GM19372 (cell line): ENCODE results near the gene SIRPG.
"Not testable (repeated sequence)": the region's sequence is repeated elsewhere in the genome, so short reads cannot be mapped to it uniquely, and the experiment has no call there.

Experiments
- ATAC-seq: cut with Tn5 transposase; IDR thresholded peaks from one replicate; pipeline ENCODE4 v1.9.1; 2021; ENCODE audit warnings: mild to moderate bottlenecking, low read depth, moderate library complexity; ENCODE audit not compliant: unreplicated experiment

Gene SIRPG

DNA sequence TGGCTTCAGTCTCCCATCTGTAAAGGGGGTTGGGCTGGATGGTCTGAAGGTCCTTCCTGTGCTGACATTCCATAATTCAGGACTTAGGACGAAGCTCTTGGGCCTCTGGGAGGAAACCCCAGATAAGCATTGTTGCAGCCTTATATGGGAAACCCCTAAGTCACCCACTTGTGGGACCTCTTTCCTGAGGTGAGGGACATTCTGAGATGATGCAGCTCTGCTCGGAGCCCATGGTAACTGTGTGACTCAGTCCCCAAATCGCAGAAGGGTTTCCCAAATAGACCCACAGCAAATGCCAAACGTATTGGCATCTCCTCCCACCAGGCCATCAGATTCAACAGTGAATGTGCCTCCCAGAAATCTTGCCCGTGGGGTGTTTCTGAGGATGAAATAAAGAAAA, 47.2 kb downstream of the SIRPG start:
- ATAC-seq, result not testable (repeated sequence)

DNA sequence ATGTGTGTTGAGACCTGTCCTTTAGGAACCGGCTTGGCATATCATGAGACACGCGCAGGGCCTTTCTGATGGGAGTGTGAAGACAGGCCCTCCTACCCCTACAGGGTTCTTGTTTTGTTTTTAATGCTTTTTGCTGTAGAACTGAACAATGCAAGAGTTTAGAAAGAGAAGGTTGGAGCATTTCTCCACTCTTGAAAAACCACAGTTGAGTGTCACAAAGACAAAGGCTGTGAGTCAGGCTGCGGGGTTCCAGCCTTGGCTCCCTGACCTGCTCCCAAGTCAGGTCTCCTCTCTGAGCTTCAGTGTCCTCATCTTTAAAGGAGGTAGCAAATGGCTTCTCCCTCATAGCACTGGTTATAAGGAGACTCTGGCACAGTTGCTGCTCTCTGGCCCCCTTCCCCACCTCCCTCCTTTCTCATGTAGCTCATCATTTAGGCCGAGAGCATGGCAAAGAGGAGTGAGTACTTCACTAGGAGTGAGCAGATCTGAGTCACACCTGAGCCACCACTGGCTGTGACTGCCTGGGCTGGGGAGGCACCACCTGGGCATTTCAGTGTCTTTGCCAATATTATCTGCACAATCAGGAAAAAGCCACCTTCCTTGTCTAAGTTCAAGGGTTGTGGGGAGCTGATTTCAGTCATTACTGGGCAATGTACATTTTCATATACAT, 48.8 kb downstream of the SIRPG start:
- not testable (repeated sequence) for ATAC-seq

GRCh38 chr20:1600736-1601135, 56.8 kb downstream of the SIRPG start:
- no peak for ATAC-seq

- no peak for ATAC-seq
Measured at GRCh38 chr20:1595333-1595732, 62.2 kb downstream of the SIRPG start.

DNA sequence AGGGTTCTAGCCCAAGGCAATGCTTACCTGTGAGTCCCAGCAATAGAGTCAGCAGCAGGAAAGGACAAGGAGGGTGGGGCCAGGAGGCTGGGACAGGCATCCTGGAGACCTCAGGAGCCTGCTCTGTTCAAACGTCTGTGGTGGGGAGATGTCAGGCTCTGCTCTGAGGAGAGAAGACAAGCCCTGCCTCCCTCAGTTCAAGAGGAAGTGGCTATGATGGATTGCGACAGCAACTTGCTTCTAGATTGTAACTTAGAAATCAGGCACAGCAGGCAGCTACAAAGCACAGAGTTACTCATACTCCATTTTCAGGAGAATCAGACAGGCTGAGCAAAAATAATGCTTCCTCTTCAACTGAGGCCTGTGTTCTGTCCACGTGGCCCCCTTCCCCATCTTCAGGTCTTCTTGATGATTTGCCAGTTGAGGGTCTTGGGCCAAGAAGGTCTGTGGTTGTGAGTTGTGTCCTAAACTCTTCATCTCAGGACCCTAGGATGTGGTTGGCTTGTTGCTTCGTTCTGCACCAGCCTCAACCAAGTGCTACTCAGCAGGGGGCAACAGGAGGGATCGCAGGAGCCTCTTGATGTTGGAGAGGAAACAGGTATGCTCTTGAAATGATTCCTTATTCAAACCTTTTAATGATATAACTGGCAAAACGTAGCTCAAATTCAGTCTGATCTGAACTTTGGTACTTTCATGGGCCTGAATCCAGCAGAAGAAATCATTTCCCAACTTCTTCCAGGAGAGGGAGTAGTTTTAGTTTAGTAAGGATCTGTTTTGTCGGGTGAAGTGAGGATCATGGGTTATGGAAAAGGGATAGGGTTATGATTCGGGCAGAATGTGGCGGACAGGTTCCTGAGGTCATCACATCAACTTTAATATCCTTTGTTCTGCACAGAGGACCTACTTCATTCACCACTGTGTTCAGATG, 68.8 kb downstream of the SIRPG start:
- ATAC-seq, result no peak

DNA sequence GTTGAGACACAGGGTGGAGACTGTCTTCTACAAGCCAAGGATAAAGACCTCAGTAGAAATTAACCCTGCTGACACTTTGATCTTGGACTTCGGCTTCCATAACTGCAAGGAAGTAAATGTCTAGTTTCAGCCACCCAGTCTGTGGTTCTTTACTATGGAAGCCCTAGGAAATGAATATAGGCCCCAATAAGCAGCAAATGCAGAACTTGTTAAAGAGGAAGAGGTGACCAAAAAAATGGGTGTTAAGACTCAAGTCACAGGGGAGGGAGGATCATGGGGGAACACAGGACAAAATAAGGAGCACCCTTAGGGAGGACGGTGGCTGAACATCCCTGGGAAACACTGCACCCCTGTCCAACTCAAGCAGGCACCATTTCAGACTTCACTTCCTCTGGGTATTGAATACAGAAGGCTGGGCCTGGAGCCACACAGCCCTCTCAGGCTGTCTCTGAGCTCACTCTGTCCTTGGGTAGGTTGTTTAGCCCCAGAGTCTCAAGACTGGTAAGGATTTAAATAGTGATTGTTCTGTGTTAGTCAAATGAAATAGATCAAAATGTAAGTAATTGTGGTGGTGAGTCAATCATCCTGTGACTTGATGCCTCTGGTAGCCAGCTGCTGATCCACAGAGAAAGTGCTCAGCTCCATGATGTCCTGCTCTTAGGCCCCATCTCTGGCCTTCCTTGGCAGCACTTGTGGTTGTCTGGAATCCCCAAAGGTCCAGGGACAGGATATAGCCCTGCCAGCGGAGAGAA, 69.6 kb downstream of the SIRPG start:
- ATAC-seq, result no peak

DNA sequence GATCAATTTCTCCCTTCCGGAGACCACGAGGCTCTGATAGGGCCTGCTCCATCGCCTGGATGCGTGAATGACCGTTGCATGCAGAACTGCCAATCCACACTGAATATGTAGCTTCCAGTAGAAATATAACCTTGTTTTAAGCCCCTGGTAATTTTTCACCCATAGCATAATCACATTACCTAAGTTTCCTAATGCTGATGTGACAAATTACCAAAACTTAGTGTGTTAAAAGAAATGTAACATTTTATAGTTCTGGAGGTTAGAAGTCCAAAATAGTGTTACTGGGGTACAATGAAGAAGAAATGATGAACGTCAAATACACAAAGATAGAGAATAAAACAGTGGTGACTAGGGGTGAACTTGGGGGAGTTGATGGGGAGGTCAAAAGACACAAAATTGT, 78.1 kb downstream of the SIRPG start:
- no peak for ATAC-seq
